ENCODE data around the gene INO80B.

- TF ChIP-seq CTCF (IDR thresholded peaks at IDR 0.05) (no peak), EZH2 (IDR thresholded peaks at IDR 0.05; ENCODE audit: borderline replicate concordance, insufficient read depth, low read depth, low read length, poor library complexity, severe bottlenecking) (no peak)
These were observed 47.3 kb downstream of the INO80B start for GRCh38 chr2:74502147-74502719.

All from B cell (primary cell).